Measurements from ENCODE around the gene PALM. TPM values are rescaled to one million over a fixed set of nuclear protein-coding genes. Genes with fewer than 3 reads are reported as not detected.

The PALM gene
- total and polyA plus RNA-seq, 9 of the 15 experiments (the other 6 are each of a cell fraction or from before 2014, with no cell fraction given), result 0.04 to 6.6 (median 1.7) TPM

GRCh38 chr19:791567-792305 lies 83.0 kb downstream of the PALM start (continued):
- TF ChIP-seq MLX (CRISPR knock-in tag; conservative IDR thresholded peaks at IDR 0.05), result no peak
- no peak for TF ChIP-seq ZNF174 (CRISPR knock-in tag; IDR thresholded peaks at IDR 0.05)
- no peak for TF ChIP-seq ZNF311 (CRISPR knock-in tag; IDR thresholded peaks at IDR 0.05)
- no peak for TF ChIP-seq SP2 (IDR thresholded peaks at IDR 0.05; ENCODE audit: extremely low read depth, low read depth, low read length, poor library complexity, severe bottlenecking)
- TF ChIP-seq HBP1 (CRISPR knock-in tag; IDR thresholded peaks at IDR 0.05), result no peak
- TF ChIP-seq E2F5 (CRISPR knock-in tag; IDR thresholded peaks at IDR 0.05), result no peak
- no peak for TF ChIP-seq HNRNPL (IDR thresholded peaks at IDR 0.05; ENCODE audit: low read depth, low read length)
- TF ChIP-seq NFRKB (IDR thresholded peaks at IDR 0.05; ENCODE audit: low read depth), result no peak; the same call in none of the 2 replicates
- no peak for TF ChIP-seq SMAD3 (CRISPR knock-in tag; conservative IDR thresholded peaks at IDR 0.05)
- TF ChIP-seq BRF2 (IDR thresholded peaks at IDR 0.05; ENCODE audit: borderline replicate concordance, insufficient read depth, insufficient read length), result no peak
- TF ChIP-seq SRSF9 (IDR thresholded peaks at IDR 0.05; ENCODE audit: borderline replicate concordance, low read depth, low read length), result no peak
- no peak for TF ChIP-seq TAF7 (tag; IDR thresholded peaks at IDR 0.05)
- TF ChIP-seq CTCFL (IDR thresholded peaks at IDR 0.05; ENCODE audit: borderline replicate concordance, insufficient read depth, low read depth, low read length, poor library complexity, severe bottlenecking), result no peak
- no peak for TF ChIP-seq ZNF561 (CRISPR knock-in tag; conservative IDR thresholded peaks at IDR 0.05)
- peak; percentile 61; the same call in 1 of the 2 replicates for TF ChIP-seq TCF3 (CRISPR knock-in tag; IDR thresholded peaks at IDR 0.05)
- no peak for TF ChIP-seq MIER1 (IDR thresholded peaks at IDR 0.05; ENCODE audit: low read depth)
- TF ChIP-seq ATF4 (CRISPR knock-in tag; IDR thresholded peaks at IDR 0.05), result no peak
- TF ChIP-seq ZNF76 (CRISPR knock-in tag; IDR thresholded peaks at IDR 0.05; ENCODE audit: borderline replicate concordance), result no peak
- TF ChIP-seq TAF15 (IDR thresholded peaks at IDR 0.05; ENCODE audit: low read depth, low read length), result no peak

Measured in K562 (cell line).